GM23248 (cell line): ENCODE measurements around the gene STARD10. TPM values are rescaled to one million over a fixed set of nuclear protein-coding genes. Genes with fewer than 3 reads are reported as not detected.
"Not testable (repeated sequence)": the region's sequence is repeated elsewhere in the genome, so short reads cannot be mapped to it uniquely, and the experiment has no call there.

Experiments
- DNase-seq: peaks from one replicate; pipeline ENCODE4 v3.0.0-alpha.2; 2015
- H2AFZ ChIP-seq: fragments of 200-600 bp; sonication (generic); 2 replicates; pipeline ENCODE4 v1.6.1; 2016; ENCODE audit warnings: antibody characterized with exemption
- H3F3A ChIP-seq: fragments of 200-600 bp; sonication (generic); 2 replicates; pipeline ENCODE4 v1.6.1; 2016; ENCODE audit warnings: mild to moderate bottlenecking, antibody characterized with exemption, mixed run types; ENCODE audit not compliant: insufficient read depth
- H3K27ac ChIP-seq: fragments of 200-600 bp; sonication (generic); 2 replicates; pipeline ENCODE4 v1.5.1; 2016; ENCODE audit warnings: mild to moderate bottlenecking
- H3K27me3 ChIP-seq: fragments of 200-600 bp; sonication (generic); replicated peaks from 2 replicates; pipeline ENCODE4 v1.6.1; 2016; ENCODE audit warnings: mild to moderate bottlenecking; ENCODE audit not compliant: insufficient read depth
- H3K36me3 ChIP-seq: fragments of 200-600 bp; sonication (generic); 2 replicates; pipeline ENCODE4 v1.6.1; 2016; ENCODE audit warnings: low read depth, mild to moderate bottlenecking
- H3K4me1 ChIP-seq: fragments of 200-600 bp; sonication (generic); 2 replicates; pipeline ENCODE4 v1.6.1; 2016; ENCODE audit warnings: mild to moderate bottlenecking; ENCODE audit not compliant: insufficient read depth
- H3K4me2 ChIP-seq: fragments of 200-600 bp; sonication (generic); one replicate; pipeline ENCODE4 v1.6.1; 2016; ENCODE audit warnings: mild to moderate bottlenecking; ENCODE audit not compliant: unreplicated experiment
- H3K4me3 ChIP-seq: fragments of 200-600 bp; sonication (generic); 2 replicates; pipeline ENCODE4 v1.5.1; 2016; ENCODE audit warnings: mild to moderate bottlenecking
- H3K79me2 ChIP-seq: fragments of 200-600 bp; sonication (generic); 2 replicates; pipeline ENCODE4 v1.6.1; 2016; ENCODE audit warnings: mild to moderate bottlenecking; ENCODE audit not compliant: insufficient read depth
- H3K9ac ChIP-seq: fragments of 200-600 bp; sonication (generic); 2 replicates; pipeline ENCODE4 v1.6.1; 2016; ENCODE audit warnings: mild to moderate bottlenecking
- H3K9me2 ChIP-seq: fragments of 200-600 bp; sonication (generic); 2 replicates; pipeline ENCODE4 v1.6.1; 2016; ENCODE audit warnings: mixed run types, mild to moderate bottlenecking, moderate library complexity; ENCODE audit not compliant: insufficient read depth
- H3K9me3 ChIP-seq: fragments of 200-600 bp; sonication (generic); one replicate; pipeline ENCODE4 v1.6.1; 2017; ENCODE audit warnings: low read depth
- H4K20me1 ChIP-seq: fragments of 200-600 bp; sonication (generic); 2 replicates; pipeline ENCODE4 v1.6.0; 2016; ENCODE audit not compliant: insufficient read depth
- EZH2 ChIP-seq: fragments of 200-600 bp; sonication (generic); IDR thresholded peaks from 2 replicates; pipeline ENCODE4 v1.6.1; 2018; ENCODE audit warnings: antibody characterized with exemption, mild to moderate bottlenecking; ENCODE audit not compliant: insufficient read depth, poor library complexity, severe bottlenecking
- EZH2phosphoT487 ChIP-seq: fragments of 200-600 bp; sonication (generic); IDR thresholded peaks from 2 replicates; pipeline ENCODE4 v1.6.1; 2018; ENCODE audit warnings: antibody characterized with exemption, moderate library complexity, mild to moderate bottlenecking, low read depth; ENCODE audit not compliant: insufficient read depth
- WGBS, 2 experiments: methylation state at CpG; one replicate each; pipeline ENCODE4 v1.1.6; 2015 to 2017; ENCODE audit warnings: low lambda C conversion rate in 2 of 2, low coverage in 1 of 2; ENCODE audit errors: missing lambda C conversion rate in 2 of 2; 5-methylcytosine and 5-hydroxymethylcytosine counted together
- in situ Hi-C: fragments of 300-500 bp; cut with MboI; formaldehyde crosslinking; loops from 2 replicates; pipeline ENCODE4 v1.15.0; 2020
- polyA plus RNA-seq: library from polyadenylated mRNA; unstranded; fragments of >200 nt; fragmentation: Nextera tagmentation; extraction: Ambion mirVana; gene quantifications from 2 replicates; pipeline ENCODE4 v1.2.1, GENCODE V29; 2016
- total RNA-seq: library from RNA; depleted of rRNA; stranded (reverse); fragments of >200 nt; shearing (Covaris generic); gene quantifications from 2 replicates; pipeline ENCODE4 v1.2.3, GENCODE V29; 2014

The STARD10 gene
- total and polyA plus RNA-seq, 2 experiments from 2014 or later: 6.6 to 14.7 TPM

GRCh38 chr11:72807021-72807693 lies 13.3 kb upstream of the STARD10 start:
- Histone ChIP-seq H3F3A (no peaks in the 10 kb centered on the region), H3K79me2 (peaks cover 20% of the 10 kb centered on the region), H2AFZ (no peak overlapping the region), H3K9me3 (no peaks in the 10 kb centered on the region), H3K36me3 (0 out of 2 replicates have a peak, but pooled peaks cover 7% of the 10 kb centered on the region), H3K9ac (no peak overlapping the region), H3K4me1 (peaks cover 6% of the 10 kb centered on the region), H3K4me3 (no peak overlapping the region), H3K27me3 (no peaks in the 10 kb centered on the region), H4K20me1 (no peaks in the 10 kb centered on the region), H3K4me2 (no peak overlapping the region), H3K27ac (no peak overlapping the region), H3K9me2 (no peaks in the 10 kb centered on the region)
- WGBS, 2 experiments: 95 to 98% methylated on average over 5 of the region's 5 CpGs
- no peak for DNase-seq
- no peak for TF ChIP-seq EZH2
- TF ChIP-seq EZH2phosphoT487: no peak
- in situ Hi-C loops: no loop called here

- H3K9me3 ChIP-seq, H3F3A ChIP-seq, H3K4me2 ChIP-seq, H3K27ac ChIP-seq, H3K36me3 ChIP-seq, H3K27me3 ChIP-seq, H4K20me1 ChIP-seq, DNase-seq, in situ Hi-C loops, H3K9me2 ChIP-seq, H3K9ac ChIP-seq, H2AFZ ChIP-seq, H3K4me3 ChIP-seq, H3K4me1 ChIP-seq: not testable (repeated sequence)
- peaks cover 13% of the 10 kb centered on the region for H3K79me2 ChIP-seq
- 90 to 100% methylated on average over 1 of the region's 1 CpG for WGBS, 2 experiments
Observed at GRCh38 chr11:72806378-72806777, 12.5 kb upstream of the STARD10 start.

- Histone ChIP-seq H2AFZ (no peak overlapping the region), H3F3A (no peaks in the 10 kb centered on the region), H3K9me2 (no peaks in the 10 kb centered on the region), H3K79me2 (peaks cover 1% of the 10 kb centered on the region; the same call in 1 of the 2 replicates), H3K4me2 (no peak overlapping the region), H3K4me3 (no peak overlapping the region), H4K20me1 (no peaks in the 10 kb centered on the region), H3K9ac (no peak overlapping the region), H3K36me3 (0 out of 2 replicates have a peak, but pooled peaks cover 7% of the 10 kb centered on the region), H3K27me3 (no peaks in the 10 kb centered on the region), H3K4me1 (no peaks in the 10 kb centered on the region), H3K27ac (no peak overlapping the region), H3K9me3 (no peaks in the 10 kb centered on the region)
- WGBS, 2 experiments: 90 to 92% methylated on average over 6 of the region's 6 CpGs
- in situ Hi-C loops: no loop called here
- TF ChIP-seq EZH2phosphoT487 (no peak), EZH2 (no peak)
- no peak for DNase-seq
Observed at GRCh38 chr11:72805216-72805615, 11.4 kb upstream of the STARD10 start.

- WGBS, 2 experiments: 77 to 78% methylated on average over 6 of the region's 6 CpGs
Observed at GRCh38 chr11:72802822-72803221, 9.0 kb upstream of the STARD10 start.

GRCh38 chr11:72799441-72799840 lies 5.6 kb upstream of the STARD10 start:
- Histone ChIP-seq H3K4me1 (peaks cover 3% of the 10 kb centered on the region; the same call in 1 of the 2 replicates), H3K9me3 (no peaks in the 10 kb centered on the region), H3K27ac (no peak overlapping the region), H3K79me2 (no peaks in the 10 kb centered on the region), H3K36me3 (no peaks in the 10 kb centered on the region), H3K4me3 (no peak overlapping the region), H2AFZ (no peak overlapping the region), H3F3A (peaks cover 5% of the 10 kb centered on the region), H3K4me2 (no peak overlapping the region), H4K20me1 (no peaks in the 10 kb centered on the region), H3K9ac (no peak overlapping the region), H3K27me3 (no peaks in the 10 kb centered on the region), H3K9me2 (no peaks in the 10 kb centered on the region)
- TF ChIP-seq EZH2phosphoT487: no peak
- no peak for TF ChIP-seq EZH2
- DNase-seq: peak; percentile 36
- in situ Hi-C loops: no loop called here
- 60 to 82% methylated on average over 2 to 4 of the region's 4 CpGs for WGBS, 2 experiments

More at GRCh38 chr11:72802822-72803221, 9.0 kb upstream of the STARD10 start:
- Histone ChIP-seq H3K27ac (no peak overlapping the region), H4K20me1 (no peaks in the 10 kb centered on the region), H2AFZ (no peak overlapping the region), H3F3A (no peaks in the 10 kb centered on the region), H3K4me3 (no peak overlapping the region), H3K79me2 (no peaks in the 10 kb centered on the region), H3K9me3 (no peaks in the 10 kb centered on the region), H3K9ac (no peak overlapping the region), H3K4me2 (no peak overlapping the region), H3K36me3 (no peaks in the 10 kb centered on the region), H3K4me1 (no peaks in the 10 kb centered on the region), H3K27me3 (no peaks in the 10 kb centered on the region), H3K9me2 (no peaks in the 10 kb centered on the region)
- in situ Hi-C loops: no loop called here
- DNase-seq: no peak
- TF ChIP-seq EZH2: no peak
- no peak for TF ChIP-seq EZH2phosphoT487
